Upper lobe of right lung (tissue), 1 donor: ENCODE data around the gene CDK12. TPM values are rescaled to one million over a fixed set of nuclear protein-coding genes. Genes with fewer than 3 reads are reported as not detected.

ENCODE experiments used
- ATAC-seq: fragments of 200-7000 bp; cut with Tn5 transposase; one replicate; pipeline ENCODE4 v1.9.1; 2020; ENCODE audit warnings: mild to moderate bottlenecking, moderate library complexity
- DNase-seq: peaks from one replicate; pipeline ENCODE4 v3.0.0-alpha.2; 2020
- H3K27ac ChIP-seq: fragments of 200-600 bp; one replicate; pipeline ENCODE4 v1.8.0; 2022
- H3K27me3 ChIP-seq: fragments of 200-600 bp; one replicate; pipeline ENCODE4 v1.8.0; 2022; ENCODE audit warnings: mild to moderate bottlenecking
- H3K36me3 ChIP-seq: fragments of 200-600 bp; one replicate; pipeline ENCODE4 v1.8.0; 2022
- H3K4me1 ChIP-seq: fragments of 200-600 bp; one replicate; pipeline ENCODE4 v1.8.0; 2022
- H3K4me3 ChIP-seq: fragments of 200-600 bp; one replicate; pipeline ENCODE4 v1.8.0; 2022; ENCODE audit warnings: mild to moderate bottlenecking
- H3K9me3 ChIP-seq: fragments of 200-600 bp; one replicate; pipeline ENCODE4 v1.8.0; 2022
- intact Hi-C: fragments of 100-400 bp; cut with DNase I; formaldehyde crosslinking; loops from one replicate; pipeline ENCODE4 v1.11.0; 2022
- total RNA-seq: library from RNA; stranded (reverse); fragmentation: NEBNext Ultra II Directional; extraction: Animal tissue kit (Norgen Biotek cat#: 25700); gene quantifications from one replicate; pipeline ENCODE4 v1.2.1, GENCODE V29; 2021
- TF ChIP-seq, protein P1 (sequence below): fragments of 200-600 bp; IDR thresholded peaks from one replicate; pipeline ENCODE4 v1.8.0; 2022; ENCODE audit warnings: antibody characterized with exemption
- donor health status: DM: no; HTN: yes; CAD: no; lungs with severe emphysema.

Gene CDK12
- total RNA-seq, 1 donor from 2014 or later = 53.6 TPM

DNA sequence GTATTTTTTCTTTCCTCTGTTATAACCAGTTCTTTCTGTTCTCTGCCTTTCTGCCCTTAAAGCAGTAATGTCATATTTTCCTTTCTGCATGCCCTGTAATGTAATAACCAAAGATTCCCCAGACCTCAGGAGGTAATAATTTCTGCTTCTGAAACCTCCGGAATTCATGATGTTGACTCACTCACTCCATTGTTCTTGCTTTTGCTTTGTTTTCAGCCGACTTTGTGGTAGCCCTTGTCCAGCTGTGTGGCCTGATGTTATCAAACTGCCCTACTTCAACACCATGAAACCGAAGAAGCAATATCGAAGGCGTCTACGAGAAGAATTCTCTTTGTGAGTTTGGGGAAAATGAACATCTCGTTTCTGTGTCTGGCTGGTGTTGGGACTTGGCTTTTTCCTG, 55.9 kb downstream of the CDK12 start:
- ATAC-seq (no peak), DNase-seq (no peak)
- Histone ChIP-seq H3K4me3 (no peak overlapping the region), H3K36me3 (peaks cover 98% of the 10 kb centered on the region), H3K27me3 (no peaks in the 10 kb centered on the region), H3K27ac (no peak overlapping the region), H3K9me3 (no peaks in the 10 kb centered on the region), H3K4me1 (no peaks in the 10 kb centered on the region)
- TF ChIP-seq, protein P1, sequence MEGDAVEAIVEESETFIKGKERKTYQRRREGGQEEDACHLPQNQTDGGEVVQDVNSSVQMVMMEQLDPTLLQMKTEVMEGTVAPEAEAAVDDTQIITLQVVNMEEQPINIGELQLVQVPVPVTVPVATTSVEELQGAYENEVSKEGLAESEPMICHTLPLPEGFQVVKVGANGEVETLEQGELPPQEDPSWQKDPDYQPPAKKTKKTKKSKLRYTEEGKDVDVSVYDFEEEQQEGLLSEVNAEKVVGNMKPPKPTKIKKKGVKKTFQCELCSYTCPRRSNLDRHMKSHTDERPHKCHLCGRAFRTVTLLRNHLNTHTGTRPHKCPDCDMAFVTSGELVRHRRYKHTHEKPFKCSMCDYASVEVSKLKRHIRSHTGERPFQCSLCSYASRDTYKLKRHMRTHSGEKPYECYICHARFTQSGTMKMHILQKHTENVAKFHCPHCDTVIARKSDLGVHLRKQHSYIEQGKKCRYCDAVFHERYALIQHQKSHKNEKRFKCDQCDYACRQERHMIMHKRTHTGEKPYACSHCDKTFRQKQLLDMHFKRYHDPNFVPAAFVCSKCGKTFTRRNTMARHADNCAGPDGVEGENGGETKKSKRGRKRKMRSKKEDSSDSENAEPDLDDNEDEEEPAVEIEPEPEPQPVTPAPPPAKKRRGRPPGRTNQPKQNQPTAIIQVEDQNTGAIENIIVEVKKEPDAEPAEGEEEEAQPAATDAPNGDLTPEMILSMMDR = no peak
- intact Hi-C loops = no loop called here

DNA sequence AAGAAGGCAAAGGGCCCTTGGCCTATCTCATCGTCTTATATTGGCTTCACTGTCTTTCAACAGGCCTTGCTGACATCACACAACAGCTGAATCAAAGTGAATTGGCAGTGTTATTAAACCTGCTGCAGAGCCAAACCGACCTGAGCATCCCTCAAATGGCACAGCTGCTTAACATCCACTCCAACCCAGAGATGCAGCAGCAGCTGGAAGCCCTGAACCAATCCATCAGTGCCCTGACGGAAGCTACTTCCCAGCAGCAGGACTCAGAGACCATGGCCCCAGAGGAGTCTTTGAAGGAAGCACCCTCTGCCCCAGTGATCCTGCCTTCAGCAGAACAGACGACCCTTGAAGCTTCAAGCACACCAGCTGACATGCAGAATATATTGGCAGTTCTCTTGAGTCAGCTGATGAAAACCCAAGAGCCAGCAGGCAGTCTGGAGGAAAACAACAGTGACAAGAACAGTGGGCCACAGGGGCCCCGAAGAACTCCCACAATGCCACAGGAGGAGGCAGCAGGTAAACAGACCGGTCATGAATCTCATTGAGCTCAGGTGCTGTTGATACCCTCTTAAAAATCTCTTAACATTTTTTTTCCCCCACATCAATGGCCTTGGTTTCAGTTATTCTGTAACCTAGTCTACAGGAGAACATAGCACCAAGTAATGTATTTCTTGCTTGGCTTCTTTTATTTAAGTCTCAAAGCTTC, 64.7 kb downstream of the CDK12 start:
- Histone ChIP-seq H3K4me3 (no peak overlapping the region), H3K27me3 (no peaks in the 10 kb centered on the region), H3K4me1 (peaks cover 20% of the 10 kb centered on the region), H3K27ac (no peak overlapping the region), H3K36me3 (peaks cover 81% of the 10 kb centered on the region), H3K9me3 (no peaks in the 10 kb centered on the region)
- DNase-seq (no peak), ATAC-seq (peak; percentile 68)
- intact Hi-C loops = no loop called here
- TF ChIP-seq, protein P1 = no peak

DNA sequence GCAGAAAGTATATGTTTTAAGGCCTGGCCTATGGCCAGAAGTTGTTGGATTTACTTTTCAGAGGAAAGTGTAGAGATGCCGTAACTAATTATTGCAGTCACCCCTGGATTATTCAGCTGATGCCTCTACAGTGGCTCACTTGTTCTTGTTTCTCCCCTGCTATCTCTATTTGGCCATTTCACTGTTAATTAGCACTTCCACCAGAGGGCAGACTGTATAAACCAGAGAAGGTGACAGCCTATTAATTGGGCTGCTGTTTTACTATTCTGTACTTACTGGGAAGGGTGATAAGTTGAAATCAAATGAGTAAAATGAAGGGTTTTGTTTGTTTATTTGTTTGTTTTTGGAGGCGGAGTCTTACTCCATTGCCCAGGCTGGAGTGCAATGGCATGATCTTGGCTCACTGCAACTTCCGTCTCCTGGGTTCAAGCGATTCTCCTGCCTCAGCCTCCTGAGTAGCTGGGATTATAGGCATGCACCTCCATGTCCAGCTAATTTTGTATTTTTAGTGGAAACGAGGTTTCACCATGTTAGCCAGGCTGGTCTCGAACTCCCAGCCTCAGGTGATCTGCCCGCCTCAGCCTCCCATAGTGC, 66.0 kb downstream of the CDK12 start:
- Histone ChIP-seq H3K9me3 (no peaks in the 10 kb centered on the region), H3K4me1 (peaks cover 33% of the 10 kb centered on the region), H3K36me3 (peaks cover 69% of the 10 kb centered on the region), H3K27ac (no peak overlapping the region), H3K4me3 (no peak overlapping the region), H3K27me3 (no peaks in the 10 kb centered on the region)
- peak; percentile 81 for ATAC-seq
- intact Hi-C loops = no loop called here
- TF ChIP-seq, protein P1 = peak; percentile 60
- DNase-seq = no peak

DNA sequence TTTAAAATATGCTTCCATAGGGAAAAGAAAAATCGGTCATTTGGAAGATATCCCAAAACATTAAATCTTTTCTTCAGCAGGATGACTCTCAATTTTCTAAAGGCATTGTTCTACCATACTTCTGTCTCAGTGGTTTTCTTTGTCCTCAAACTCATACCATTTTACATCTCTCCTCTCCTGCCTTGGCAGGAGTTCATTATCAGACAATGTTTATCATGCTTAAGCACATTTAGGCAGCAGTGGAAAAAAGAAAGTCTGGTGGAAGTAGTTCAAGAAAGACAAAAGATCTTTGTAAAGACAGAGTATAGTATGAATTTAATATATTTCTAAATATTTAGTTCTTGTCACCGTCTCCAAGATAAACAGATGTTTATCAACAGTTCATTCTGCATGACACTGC, 68.2 kb downstream of the CDK12 start:
- DNase-seq (no peak), ATAC-seq (no peak)
- no peaks in the 10 kb centered on the region for H3K9me3 ChIP-seq
- peaks cover 48% of the 10 kb centered on the region for H3K4me1 ChIP-seq
- intact Hi-C loops = no loop called here
- peaks cover 48% of the 10 kb centered on the region for H3K36me3 ChIP-seq
- H3K27me3 ChIP-seq = no peaks in the 10 kb centered on the region
- no peak overlapping the region for H3K27ac ChIP-seq
- H3K4me3 ChIP-seq = no peak overlapping the region
- TF ChIP-seq, protein P1 = no peak

DNA sequence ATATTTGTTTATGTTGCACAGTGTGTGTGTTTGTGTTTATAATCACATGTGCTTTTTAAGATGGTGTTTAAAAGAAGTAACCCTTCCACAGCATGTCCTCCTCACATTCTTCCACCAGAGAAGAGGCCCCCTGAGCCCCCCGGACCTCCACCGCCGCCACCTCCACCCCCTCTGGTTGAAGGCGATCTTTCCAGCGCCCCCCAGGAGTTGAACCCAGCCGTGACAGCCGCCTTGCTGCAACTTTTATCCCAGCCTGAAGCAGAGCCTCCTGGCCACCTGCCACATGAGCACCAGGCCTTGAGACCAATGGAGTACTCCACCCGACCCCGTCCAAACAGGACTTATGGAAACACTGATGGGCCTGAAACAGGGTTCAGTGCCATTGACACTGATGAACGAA, 69.2 kb downstream of the CDK12 start:
- DNase-seq (no peak), ATAC-seq (no peak)
- Histone ChIP-seq H3K9me3 (no peaks in the 10 kb centered on the region), H3K4me3 (no peak overlapping the region), H3K4me1 (peaks cover 58% of the 10 kb centered on the region), H3K27me3 (no peaks in the 10 kb centered on the region), H3K27ac (no peak overlapping the region), H3K36me3 (peaks cover 37% of the 10 kb centered on the region)
- intact Hi-C loops = no loop called here
- TF ChIP-seq, protein P1 = no peak
